Activated effector memory CD4-positive, alpha-beta T cell treated with anti-CD3 and anti-CD28 coated beads, Interleukin-2, amount 50 U/mL, for 16 hours (primary cell): ENCODE results near the gene RND3.
A peak's percentile ranks its signal among the peaks of the same experiment; 100 is the strongest.

Source experiments
- DNase-seq: peaks from one replicate; pipeline ENCODE4 v3.0.0-alpha.2; 2020

Gene RND3, protein sequence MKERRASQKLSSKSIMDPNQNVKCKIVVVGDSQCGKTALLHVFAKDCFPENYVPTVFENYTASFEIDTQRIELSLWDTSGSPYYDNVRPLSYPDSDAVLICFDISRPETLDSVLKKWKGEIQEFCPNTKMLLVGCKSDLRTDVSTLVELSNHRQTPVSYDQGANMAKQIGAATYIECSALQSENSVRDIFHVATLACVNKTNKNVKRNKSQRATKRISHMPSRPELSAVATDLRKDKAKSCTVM

DNA sequence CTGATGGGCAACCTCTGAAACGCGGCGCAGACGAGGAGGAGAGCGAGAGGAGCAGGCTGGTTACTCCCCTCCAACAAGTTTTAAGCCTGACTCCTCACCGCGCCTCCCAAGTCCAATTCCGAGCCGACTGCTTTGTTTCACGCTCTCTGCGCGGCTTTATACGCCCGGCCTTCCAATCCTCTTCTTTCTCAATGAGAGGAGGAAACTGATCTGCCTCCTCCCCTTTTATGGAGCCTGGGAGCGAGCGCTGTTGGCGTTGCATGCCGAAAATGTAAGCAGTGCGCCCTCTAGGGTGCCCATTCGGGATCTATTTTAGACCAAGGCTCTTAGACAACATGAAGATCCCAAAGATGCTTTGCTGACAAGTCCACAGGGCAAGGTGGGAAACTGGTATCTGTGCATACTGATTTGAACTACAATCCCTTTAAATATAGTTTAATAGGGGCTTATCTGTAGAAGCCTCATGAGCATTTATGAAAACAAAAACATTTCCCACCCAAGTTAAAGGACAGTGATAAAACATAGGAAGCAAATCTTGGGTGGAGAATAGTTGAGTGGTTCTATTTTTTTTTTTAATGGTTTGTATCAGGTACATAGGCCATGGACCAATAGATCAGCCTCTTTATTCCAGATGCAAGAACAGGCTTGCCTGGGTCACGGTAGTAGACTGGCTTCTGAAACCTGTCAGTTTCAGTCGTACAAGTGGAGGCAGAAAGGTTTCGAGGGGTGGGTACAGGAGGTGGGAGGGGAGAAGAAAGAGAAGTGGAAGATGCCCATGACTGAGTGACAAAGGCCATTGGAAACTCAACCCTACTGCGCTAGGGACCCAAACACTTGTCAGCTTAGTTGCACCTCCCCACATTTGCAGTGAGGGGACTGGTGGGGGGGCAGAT lies at the start of gene RND3:
Gene RND3, minus strand, starts transcription at position 131 of the 893 bp plus-strand sequence. CDS start 250 bp downstream, outside the sequence.
- peak; percentile 63 for DNase-seq

GRCh38 chr2:150535176-150535575 lies 47.7 kb upstream of the RND3 start:
- DNase-seq: no peak

DNA sequence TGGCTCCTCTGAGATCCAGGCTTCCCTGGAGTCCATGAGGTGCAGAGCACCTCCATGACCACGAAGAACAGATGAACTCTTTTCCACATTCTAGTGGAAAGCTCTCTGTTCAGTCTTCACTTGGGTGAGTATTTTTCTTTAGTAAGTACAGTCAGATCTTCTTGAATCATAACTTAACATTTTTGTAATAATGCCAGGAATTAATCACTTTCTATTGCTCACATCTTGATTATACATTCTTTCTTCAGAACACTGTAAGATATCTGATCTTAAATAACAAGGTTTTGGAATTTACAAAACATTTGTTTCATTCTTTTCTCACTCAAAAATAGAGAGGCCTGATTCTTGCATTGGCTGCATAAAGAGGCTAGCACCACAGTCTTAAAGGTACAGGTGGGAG lies 45.4 kb upstream of the RND3 start:
- no peak for DNase-seq

DNA sequence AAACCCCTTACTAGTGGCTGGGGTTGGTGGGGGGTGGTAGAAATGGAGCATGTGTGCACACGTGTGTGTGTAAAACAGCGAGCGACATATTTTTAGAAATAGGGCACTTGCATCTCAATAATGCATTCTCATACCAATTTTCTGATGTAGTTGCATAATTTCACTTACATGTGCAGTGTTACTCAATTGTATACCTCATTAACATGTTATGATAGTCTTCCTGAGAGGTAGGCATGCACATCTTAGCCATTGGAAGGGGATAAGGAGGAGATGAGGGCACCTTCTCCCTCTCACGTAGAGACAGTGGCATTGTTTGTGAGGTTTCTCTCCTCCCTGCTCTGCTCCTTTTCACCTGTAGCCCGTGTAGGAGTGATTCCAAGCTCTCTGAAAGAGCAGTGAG lies 44.6 kb upstream of the RND3 start:
- no peak for DNase-seq

DNA sequence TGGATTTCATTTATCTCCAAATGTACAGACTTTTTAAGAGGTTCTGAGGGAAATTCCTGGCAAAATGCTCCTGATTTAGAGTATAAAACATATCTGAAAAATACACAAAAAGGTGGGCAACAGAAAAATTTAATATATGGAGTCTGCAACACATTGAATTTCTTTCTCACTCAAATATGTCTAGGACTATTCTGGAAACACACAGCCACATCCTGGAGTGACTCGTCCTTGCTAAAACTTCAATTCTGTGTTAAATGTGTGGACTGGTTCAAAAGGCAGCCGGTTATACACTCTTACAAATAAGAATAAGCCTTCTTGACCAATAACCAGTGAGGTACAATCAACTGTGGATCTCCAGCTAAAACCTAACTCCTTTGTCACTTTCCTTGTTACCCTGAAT lies 44.1 kb upstream of the RND3 start:
- DNase-seq: no peak

GRCh38 chr2:150530168-150530567 lies 42.7 kb upstream of the RND3 start:
- no peak for DNase-seq

DNA sequence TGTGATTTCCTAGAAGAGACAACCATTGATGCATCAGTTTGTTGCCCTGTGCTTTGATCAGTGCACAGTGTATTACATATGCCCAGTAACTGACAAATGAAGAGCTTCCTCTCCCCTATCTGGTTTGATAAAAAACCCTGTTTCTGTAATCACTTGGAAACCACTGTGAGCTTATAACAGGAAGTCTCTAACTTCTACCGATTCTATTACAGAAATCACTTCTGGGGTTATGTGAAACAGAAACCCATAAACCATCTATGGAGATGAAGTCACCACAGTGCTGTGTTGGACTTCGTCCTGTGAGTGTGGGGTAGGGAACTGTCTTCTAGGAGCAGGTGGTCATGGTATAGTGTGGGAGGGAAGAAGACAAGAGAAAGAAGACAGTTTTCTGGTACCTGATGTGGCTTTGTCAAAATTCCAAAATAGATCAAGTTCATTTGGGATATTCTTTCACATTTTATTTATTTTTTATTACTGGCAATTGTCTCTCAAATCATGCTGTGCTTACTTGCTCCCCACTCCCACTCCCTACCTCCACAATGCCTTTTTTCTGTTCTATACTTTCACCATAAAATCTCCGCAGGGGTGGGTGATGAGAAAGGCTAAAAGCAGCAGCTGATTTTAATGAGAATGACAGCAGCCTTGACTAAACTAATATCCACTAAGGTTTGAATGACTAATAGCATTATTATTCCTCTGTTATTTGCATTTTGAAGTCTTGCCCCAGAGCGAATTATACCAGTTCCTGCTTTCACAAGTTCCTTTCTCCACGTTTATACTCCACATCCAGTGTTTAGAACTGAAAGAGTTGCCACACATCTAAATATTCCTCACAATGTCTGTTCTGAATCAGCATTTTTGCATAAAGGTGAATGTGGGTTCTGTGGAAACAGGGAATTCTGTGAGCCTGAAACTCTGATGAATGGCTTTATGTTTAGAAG lies 41.7 kb upstream of the RND3 start:
- DNase-seq: no peak

DNA sequence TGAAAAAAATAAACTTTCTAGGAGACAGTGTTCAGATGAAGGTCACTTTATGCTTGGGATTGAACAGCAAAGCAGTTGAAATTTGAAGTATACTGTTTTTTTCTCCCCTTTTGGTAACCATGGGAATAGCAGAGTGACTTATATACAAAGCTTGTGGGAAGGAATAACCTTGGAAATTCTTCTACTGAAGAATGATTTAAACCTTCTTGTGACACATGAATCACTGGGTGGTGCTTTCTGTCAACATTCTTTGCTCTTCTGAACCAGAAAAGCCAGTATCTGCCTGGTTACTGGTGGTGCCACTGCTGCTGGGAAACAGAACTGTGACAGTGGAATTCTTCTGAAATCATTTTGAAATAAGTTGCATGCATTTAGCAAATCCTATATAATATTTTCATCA lies 39.4 kb upstream of the RND3 start:
- DNase-seq: no peak

- no peak for DNase-seq
Observed at GRCh38 chr2:150526006-150526405, 38.5 kb upstream of the RND3 start.

- no peak for DNase-seq
Observed at GRCh38 chr2:150522269-150522668, 34.8 kb upstream of the RND3 start.

DNA sequence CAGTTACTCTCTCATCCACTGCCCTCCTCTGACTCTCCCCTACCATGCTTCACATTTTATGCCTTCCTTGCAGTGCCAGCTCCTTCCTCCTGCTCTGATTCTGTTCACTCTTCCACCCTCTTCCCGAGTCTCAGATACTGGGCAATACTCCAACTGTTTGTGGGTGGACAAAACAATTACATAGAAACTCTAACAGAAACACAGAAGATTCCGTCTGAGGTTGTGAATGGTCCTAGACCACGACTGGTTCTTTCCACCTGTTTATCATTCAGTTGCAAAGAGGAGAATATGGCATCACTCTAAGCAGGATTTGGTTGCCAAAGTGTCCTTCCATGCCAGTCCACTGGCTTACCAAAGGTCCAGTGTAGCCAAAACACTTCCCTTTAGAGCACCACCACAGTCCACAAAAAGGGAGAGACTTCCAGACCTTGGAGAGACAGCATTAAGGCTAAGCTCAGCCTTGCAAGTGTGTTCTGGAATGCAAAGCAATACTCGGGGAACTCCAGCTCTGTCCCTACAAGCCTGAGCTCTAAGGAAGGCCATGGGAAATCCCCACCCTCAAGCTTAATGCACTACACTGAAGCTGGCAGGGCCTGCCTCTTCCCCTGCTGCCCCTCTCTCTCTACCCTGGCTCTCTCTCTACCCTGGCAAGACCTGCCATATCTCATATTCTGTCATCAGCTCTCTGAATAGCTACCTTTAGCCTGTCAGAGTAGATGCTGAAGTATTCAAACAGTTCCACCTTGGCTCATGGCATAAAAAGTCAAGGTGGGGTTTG lies 33.6 kb upstream of the RND3 start:
- DNase-seq: no peak

DNA sequence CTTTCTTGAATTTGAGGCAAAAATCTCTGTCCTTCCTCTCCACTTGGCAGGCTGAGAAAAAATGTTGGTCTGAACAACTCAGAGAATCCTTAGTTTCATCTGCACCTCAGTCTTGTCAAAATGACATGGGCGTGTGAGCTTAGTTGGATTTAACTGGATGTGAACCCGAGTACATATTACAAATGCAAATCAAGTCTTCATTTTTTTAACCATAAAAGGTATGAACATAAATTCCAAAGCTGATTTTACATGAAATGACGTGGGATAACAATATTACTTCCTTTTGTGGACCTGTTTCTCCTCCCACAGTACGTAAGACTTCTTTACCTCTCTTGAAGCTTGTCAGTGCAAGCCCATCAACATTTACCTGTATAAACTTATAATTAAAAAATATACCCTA lies 32.6 kb upstream of the RND3 start:
- DNase-seq: no peak

- DNase-seq: no peak
Observed at GRCh38 chr2:150517951-150518680, 30.6 kb upstream of the RND3 start.

- DNase-seq: no peak
Observed at GRCh38 chr2:150513647-150514046, 26.2 kb upstream of the RND3 start.

GRCh38 chr2:150508497-150509137 lies 21.1 kb upstream of the RND3 start:
- no peak for DNase-seq

GRCh38 chr2:150507071-150507470 lies 19.6 kb upstream of the RND3 start:
- DNase-seq: no peak

DNA sequence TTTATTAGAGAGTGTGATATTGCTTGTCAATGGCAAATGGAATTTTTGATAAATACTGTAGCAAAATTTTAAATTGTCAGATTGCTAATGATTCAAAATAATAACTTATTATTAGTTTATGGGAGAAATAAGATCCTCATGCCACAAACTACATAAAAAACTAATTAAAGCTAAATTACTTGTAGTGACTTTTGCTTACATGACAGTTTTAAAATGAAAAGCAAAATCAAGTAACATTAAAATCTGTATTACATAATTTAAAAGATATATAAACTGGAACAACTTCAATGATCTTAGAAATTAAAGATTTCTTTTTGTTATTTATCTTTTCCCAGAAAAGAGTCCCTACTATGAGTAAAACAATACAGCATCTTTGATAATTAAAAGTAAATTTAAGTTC lies 17.7 kb upstream of the RND3 start:
- DNase-seq: no peak

GRCh38 chr2:150495993-150496627 lies 8.6 kb upstream of the RND3 start:
- DNase-seq: no peak

DNA sequence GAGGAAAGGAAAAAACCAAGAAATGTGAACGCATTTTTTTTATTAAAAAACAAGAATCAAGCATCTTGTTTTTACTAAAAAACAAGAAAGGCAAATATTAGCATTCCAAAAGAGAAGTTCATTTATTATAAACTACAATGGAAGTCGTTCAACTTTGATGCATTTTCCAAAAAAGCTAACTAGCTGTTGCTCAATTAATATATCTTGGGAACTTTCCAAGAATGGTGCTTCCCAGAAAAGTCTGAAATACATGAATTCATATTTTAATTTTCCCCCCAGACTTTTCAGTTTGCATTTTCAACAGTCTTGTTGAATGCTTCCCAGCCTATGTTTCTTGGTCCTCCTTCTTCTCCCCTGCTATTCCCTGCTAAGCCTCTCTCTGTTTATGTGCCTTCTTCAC lies 7.5 kb upstream of the RND3 start:
- no peak for DNase-seq

GRCh38 chr2:150494234-150494945 lies 6.9 kb upstream of the RND3 start:
- DNase-seq: no peak
